ENCODE results near the gene ZNF302. TPM values are rescaled to one million over a fixed set of nuclear protein-coding genes. Genes with fewer than 3 reads are reported as not detected.

The ZNF302 gene
- total RNA-seq, 2 donors from 2014 or later = 21.3 to 30.9 TPM

DNA sequence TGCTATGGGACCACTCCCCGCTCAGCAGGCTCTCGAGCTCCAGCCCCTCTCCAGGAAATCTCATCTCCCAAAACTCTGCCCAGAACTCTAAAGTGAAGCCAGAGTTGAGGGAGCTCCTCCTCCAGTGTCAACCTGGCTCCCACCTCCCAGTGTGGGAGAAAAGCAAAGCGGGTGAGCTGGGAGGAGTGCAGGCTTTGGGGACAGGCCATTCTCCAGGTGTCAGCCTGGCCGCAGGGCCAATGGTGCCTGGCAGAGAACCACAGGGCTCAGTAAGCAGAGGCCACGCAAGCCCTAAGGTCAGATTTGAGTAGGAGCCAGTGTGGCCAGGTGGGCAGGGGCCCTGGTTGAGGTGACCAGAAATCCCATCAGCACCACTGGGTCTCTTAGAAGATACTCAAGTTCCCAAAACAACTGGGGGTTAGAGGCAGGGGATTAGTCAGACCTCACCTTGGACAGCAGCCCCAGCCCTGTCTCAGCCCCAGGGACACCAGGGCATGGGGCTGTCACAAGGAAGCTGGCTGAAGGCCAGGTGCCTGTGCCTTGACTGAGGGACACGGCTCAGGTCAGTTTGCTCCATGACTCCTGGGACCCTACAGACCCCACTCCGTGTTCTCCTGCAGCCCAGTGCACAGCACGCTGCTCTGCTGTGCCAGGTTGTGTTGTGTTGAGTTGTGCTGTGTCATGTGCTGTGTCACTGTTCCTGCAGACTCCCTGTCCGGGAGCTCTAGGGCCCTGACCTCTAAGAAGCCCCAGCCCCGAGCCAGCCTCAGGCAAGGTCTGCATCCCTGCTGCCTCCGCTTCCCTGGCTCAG lies 53.7 kb downstream of the ZNF302 start:
- Histone ChIP-seq H3K36me3 (no peaks in the 10 kb centered on the region), H3K9me3 (no peaks in the 10 kb centered on the region), H3K4me3 (no peak overlapping the region), H3K27me3 (replicated peaks; ENCODE audit: insufficient read depth) (no peaks in the 10 kb centered on the region), H3K27ac (no peak overlapping the region), H3K4me1 (ENCODE audit: control insufficient read depth in 1 of 2, low read depth in 2 of 2) (peaks cover 5 to 23% of the 10 kb centered on the region in 2 donors)
- ATAC-seq (ENCODE audit: insufficient number of reproducible peaks, low FRiP score, low read depth) = no peak
- TF ChIP-seq, protein P1, sequence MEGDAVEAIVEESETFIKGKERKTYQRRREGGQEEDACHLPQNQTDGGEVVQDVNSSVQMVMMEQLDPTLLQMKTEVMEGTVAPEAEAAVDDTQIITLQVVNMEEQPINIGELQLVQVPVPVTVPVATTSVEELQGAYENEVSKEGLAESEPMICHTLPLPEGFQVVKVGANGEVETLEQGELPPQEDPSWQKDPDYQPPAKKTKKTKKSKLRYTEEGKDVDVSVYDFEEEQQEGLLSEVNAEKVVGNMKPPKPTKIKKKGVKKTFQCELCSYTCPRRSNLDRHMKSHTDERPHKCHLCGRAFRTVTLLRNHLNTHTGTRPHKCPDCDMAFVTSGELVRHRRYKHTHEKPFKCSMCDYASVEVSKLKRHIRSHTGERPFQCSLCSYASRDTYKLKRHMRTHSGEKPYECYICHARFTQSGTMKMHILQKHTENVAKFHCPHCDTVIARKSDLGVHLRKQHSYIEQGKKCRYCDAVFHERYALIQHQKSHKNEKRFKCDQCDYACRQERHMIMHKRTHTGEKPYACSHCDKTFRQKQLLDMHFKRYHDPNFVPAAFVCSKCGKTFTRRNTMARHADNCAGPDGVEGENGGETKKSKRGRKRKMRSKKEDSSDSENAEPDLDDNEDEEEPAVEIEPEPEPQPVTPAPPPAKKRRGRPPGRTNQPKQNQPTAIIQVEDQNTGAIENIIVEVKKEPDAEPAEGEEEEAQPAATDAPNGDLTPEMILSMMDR (IDR thresholded peaks at IDR 0.05) = no peak
- DNase-seq (ENCODE audit: low spot score) = no peak

- no peak for ATAC-seq (ENCODE audit: insufficient number of reproducible peaks, low FRiP score, low read depth)
- TF ChIP-seq, protein P1 (IDR thresholded peaks at IDR 0.05) = no peak
- Histone ChIP-seq H3K36me3 (no peaks in the 10 kb centered on the region), H3K27me3 (replicated peaks; ENCODE audit: insufficient read depth) (no peaks in the 10 kb centered on the region), H3K9me3 (peaks cover under 1% of the 10 kb centered on the region), H3K4me1 (ENCODE audit: control insufficient read depth in 1 of 2, low read depth in 2 of 2) (peaks cover 5 to 23% of the 10 kb centered on the region in 2 donors), H3K4me3 (no peak overlapping the region), H3K27ac (no peak overlapping the region)
- DNase-seq (ENCODE audit: low spot score) = no peak
These were observed 54.5 kb downstream of the ZNF302 start for GRCh38 chr19:34731964-34732363.

GRCh38 chr19:34732612-34733211 lies 55.2 kb downstream of the ZNF302 start:
- Histone ChIP-seq H3K4me1 (ENCODE audit: control insufficient read depth in 1 of 2, low read depth in 2 of 2) (peaks cover 5 to 23% of the 10 kb centered on the region in 2 donors), H3K36me3 (peaks cover 7% of the 10 kb centered on the region), H3K27me3 (replicated peaks; ENCODE audit: insufficient read depth) (no peaks in the 10 kb centered on the region), H3K4me3 (peak overlapping the region; percentile 97), H3K27ac (peak overlapping the region; percentile 98), H3K9me3 (peaks cover 8% of the 10 kb centered on the region)
- no peak for ATAC-seq (ENCODE audit: insufficient number of reproducible peaks, low FRiP score, low read depth)
- no peak for DNase-seq (ENCODE audit: low spot score)
- TF ChIP-seq, protein P1 (IDR thresholded peaks at IDR 0.05) = no peak

DNA sequence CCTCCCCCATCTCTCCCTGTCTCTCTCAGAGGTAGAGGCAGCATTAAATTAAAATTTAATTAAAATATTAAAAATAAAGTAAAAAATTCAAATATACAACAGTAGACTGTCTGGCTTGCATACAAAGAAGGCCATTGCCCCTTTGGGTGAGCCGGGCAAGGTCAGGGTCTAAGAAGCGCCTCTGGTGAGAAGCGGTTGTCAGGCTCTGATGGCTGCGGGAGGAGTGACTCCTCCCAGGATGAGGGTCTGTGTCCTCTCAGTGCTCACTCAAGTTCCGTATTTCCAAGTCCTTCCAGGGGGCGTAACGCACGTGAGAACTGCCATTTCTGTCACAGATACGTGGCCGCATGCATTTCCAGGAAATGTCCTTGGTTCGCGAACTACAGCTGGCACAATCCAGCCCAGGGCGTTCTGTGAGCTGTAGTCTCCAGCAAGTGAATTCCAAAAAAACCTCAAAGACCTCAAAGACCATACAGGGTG lies 55.8 kb downstream of the ZNF302 start:
- peak; percentile 10 for ATAC-seq (ENCODE audit: insufficient number of reproducible peaks, low FRiP score, low read depth)
- peak overlapping the region; percentile 97 for H3K4me3 ChIP-seq
- TF ChIP-seq, protein P1 (IDR thresholded peaks at IDR 0.05) = no peak
- DNase-seq (ENCODE audit: low spot score) = peak; percentile 26
- no peaks in the 10 kb centered on the region for H3K27me3 ChIP-seq (replicated peaks; ENCODE audit: insufficient read depth)
- peaks cover 11% of the 10 kb centered on the region for H3K36me3 ChIP-seq
- H3K9me3 ChIP-seq = peaks cover 14% of the 10 kb centered on the region
- peak overlapping the region; percentile 98 for H3K27ac ChIP-seq
- H3K4me1 ChIP-seq (ENCODE audit: control insufficient read depth in 1 of 2, low read depth in 2 of 2) = peaks cover 5 to 23% of the 10 kb centered on the region in 2 donors

Measured in thoracic aorta (tissue), 2 donors.